HEK293 (cell line): ENCODE measurements around the gene CLEC16A.

Experiments used
- GLIS2 ChIP-seq: fragments of 450-650 bp; formaldehyde crosslinking; IDR thresholded peaks from 2 replicates; pipeline ENCODE4 v1.5.1; 2016; ENCODE audit warnings: missing biosample characterization, missing genetic modification characterization
- YY1 ChIP-seq: fragments of 450-650 bp; formaldehyde crosslinking; IDR thresholded peaks from 2 replicates; pipeline ENCODE4 v1.5.1; 2018; ENCODE audit warnings: missing biosample characterization, missing genetic modification characterization
- ZNF121 ChIP-seq: fragments of 450-650 bp; formaldehyde crosslinking; IDR thresholded peaks from 2 replicates; pipeline ENCODE4 v1.5.1; 2016; ENCODE audit warnings: missing biosample characterization, missing genetic modification characterization
- ZNF350 ChIP-seq: fragments of 450-650 bp; formaldehyde crosslinking; IDR thresholded peaks from 2 replicates; pipeline ENCODE4 v1.5.0; 2017; ENCODE audit warnings: missing biosample characterization, mild to moderate bottlenecking, missing genetic modification characterization
- TF ChIP-seq, protein P1 (sequence below): fragments of 450-650 bp; formaldehyde crosslinking; IDR thresholded peaks from 2 replicates; pipeline ENCODE4 v1.5.1; 2016; ENCODE audit warnings: missing biosample characterization, missing genetic modification characterization
- TF ChIP-seq, protein P2 (sequence below): fragments of 450-650 bp; formaldehyde crosslinking; IDR thresholded peaks from 2 replicates; pipeline ENCODE4 v1.5.1; 2016; ENCODE audit warnings: missing biosample characterization, missing genetic modification characterization

- TF ChIP-seq, protein P1, sequence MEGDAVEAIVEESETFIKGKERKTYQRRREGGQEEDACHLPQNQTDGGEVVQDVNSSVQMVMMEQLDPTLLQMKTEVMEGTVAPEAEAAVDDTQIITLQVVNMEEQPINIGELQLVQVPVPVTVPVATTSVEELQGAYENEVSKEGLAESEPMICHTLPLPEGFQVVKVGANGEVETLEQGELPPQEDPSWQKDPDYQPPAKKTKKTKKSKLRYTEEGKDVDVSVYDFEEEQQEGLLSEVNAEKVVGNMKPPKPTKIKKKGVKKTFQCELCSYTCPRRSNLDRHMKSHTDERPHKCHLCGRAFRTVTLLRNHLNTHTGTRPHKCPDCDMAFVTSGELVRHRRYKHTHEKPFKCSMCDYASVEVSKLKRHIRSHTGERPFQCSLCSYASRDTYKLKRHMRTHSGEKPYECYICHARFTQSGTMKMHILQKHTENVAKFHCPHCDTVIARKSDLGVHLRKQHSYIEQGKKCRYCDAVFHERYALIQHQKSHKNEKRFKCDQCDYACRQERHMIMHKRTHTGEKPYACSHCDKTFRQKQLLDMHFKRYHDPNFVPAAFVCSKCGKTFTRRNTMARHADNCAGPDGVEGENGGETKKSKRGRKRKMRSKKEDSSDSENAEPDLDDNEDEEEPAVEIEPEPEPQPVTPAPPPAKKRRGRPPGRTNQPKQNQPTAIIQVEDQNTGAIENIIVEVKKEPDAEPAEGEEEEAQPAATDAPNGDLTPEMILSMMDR (tag by site-specific recombination) = no peak
- TF ChIP-seq YY1 (tag by site-specific recombination) (no peak), ZNF350 (tag by site-specific recombination) (no peak), ZNF121 (no peak), GLIS2 (no peak)
- TF ChIP-seq, protein P2, sequence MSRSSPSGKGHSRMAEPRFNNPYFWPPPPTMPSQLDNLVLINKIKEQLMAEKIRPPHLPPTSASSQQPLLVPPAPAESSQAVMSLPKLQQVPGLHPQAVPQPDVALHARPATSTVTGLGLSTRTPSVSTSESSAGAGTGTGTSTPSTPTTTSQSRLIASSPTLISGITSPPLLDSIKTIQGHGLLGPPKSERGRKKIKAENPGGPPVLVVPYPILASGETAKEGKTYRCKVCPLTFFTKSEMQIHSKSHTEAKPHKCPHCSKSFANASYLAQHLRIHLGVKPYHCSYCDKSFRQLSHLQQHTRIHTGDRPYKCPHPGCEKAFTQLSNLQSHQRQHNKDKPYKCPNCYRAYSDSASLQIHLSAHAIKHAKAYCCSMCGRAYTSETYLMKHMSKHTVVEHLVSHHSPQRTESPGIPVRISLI = no peak
Observed at GRCh38 chr16:11140466-11140865, 196.1 kb downstream of the CLEC16A start.
